Dedifferentiated amniotic fluid mesenchymal stem cell (primary cell): ENCODE measurements around the gene SH3GLB1.

Experiments
- DNase-seq: peaks from one replicate; pipeline ENCODE4 v3.0.0-alpha.2; 2016; ENCODE audit errors: extremely low spot score

SH3GLB1 gene

GRCh38 chr1:86773341-86774288, 69.2 kb downstream of the SH3GLB1 start:
- DNase-seq = no peak

- DNase-seq = peak; percentile 76
Observed at GRCh38 chr1:86774305-86775295, 70.2 kb downstream of the SH3GLB1 start.

GRCh38 chr1:86775395-86775794, 71.0 kb downstream of the SH3GLB1 start:
- no peak for DNase-seq

GRCh38 chr1:86776108-86776507, 71.7 kb downstream of the SH3GLB1 start:
- DNase-seq = no peak

- no peak for DNase-seq
Observed at GRCh38 chr1:86778569-86779239, 74.3 kb downstream of the SH3GLB1 start.

- DNase-seq = no peak
Observed at GRCh38 chr1:86779308-86780191, 75.2 kb downstream of the SH3GLB1 start.

- no peak for DNase-seq
Observed at GRCh38 chr1:86782482-86782881, 78.1 kb downstream of the SH3GLB1 start.

- no peak for DNase-seq
Observed at GRCh38 chr1:86787621-86788020, 83.2 kb downstream of the SH3GLB1 start.

- peak; percentile 58 for DNase-seq
Observed at GRCh38 chr1:86788300-86789206, 84.2 kb downstream of the SH3GLB1 start.

- DNase-seq = no peak
Observed at GRCh38 chr1:86795316-86795715, 90.9 kb downstream of the SH3GLB1 start.
